NB4 (cell line): ENCODE measurements around the gene FOXP1.

ENCODE experiments used
- DNase-seq: peaks from one replicate; pipeline ENCODE4 v3.0.0; 2010; ENCODE audit warnings: low read depth
- H3K4me3 ChIP-seq: one replicate; pipeline ENCODE4 v1.5.1; 2011; ENCODE audit warnings: mild to moderate bottlenecking, low read depth, low read length, moderate library complexity
- CTCF ChIP-seq: IDR thresholded peaks from one replicate; pipeline ENCODE4 v1.5.1; 2012; ENCODE audit warnings: low read depth, low read length
- MAX ChIP-seq: IDR thresholded peaks from 2 replicates; pipeline ENCODE4 v1.6.1; 2011; ENCODE audit warnings: low read depth, low read length
- MYC ChIP-seq: IDR thresholded peaks from 2 replicates; pipeline ENCODE4 v1.6.1; 2011; ENCODE audit warnings: low read depth, low read length
- POLR2A ChIP-seq: IDR thresholded peaks from 2 replicates; pipeline ENCODE4 v1.6.1; 2011; ENCODE audit warnings: mild to moderate bottlenecking; ENCODE audit not compliant: insufficient read length; ENCODE audit errors: extremely low read depth

The FOXP1 gene

GRCh38 chr3:71118436-71118835 lies 465.1 kb downstream of the FOXP1 start:
- no peak overlapping the region for H3K4me3 ChIP-seq
- TF ChIP-seq MAX (no peak), CTCF (no peak), POLR2A (no peak), MYC (no peak)
- DNase-seq, result no peak

GRCh38 chr3:71117572-71118247 lies 465.8 kb downstream of the FOXP1 start:
- H3K4me3 ChIP-seq, result no peak overlapping the region
- DNase-seq, result peak; percentile 20
- TF ChIP-seq MAX (no peak), POLR2A (no peak), MYC (no peak), CTCF (no peak)

- no peak for DNase-seq
- TF ChIP-seq MYC, result no peak
- TF ChIP-seq CTCF, result no peak
- TF ChIP-seq POLR2A, result no peak
- TF ChIP-seq MAX, result no peak
- H3K4me3 ChIP-seq, result no peak overlapping the region
These were observed 468.9 kb downstream of the FOXP1 start for GRCh38 chr3:71114610-71115009.

- no peak for DNase-seq
- no peak overlapping the region for H3K4me3 ChIP-seq
- TF ChIP-seq MAX (no peak), CTCF (no peak), MYC (no peak), POLR2A (no peak)
These were observed 471.0 kb downstream of the FOXP1 start for GRCh38 chr3:71112576-71112975.

- peak; percentile 46 for DNase-seq
- TF ChIP-seq MAX, result no peak
- no peak for TF ChIP-seq MYC
- TF ChIP-seq CTCF, result no peak
- TF ChIP-seq POLR2A, result no peak
- no peak overlapping the region for H3K4me3 ChIP-seq
These were observed 471.6 kb downstream of the FOXP1 start for GRCh38 chr3:71111784-71112440.
